DMS79 treated with DMSO at 0.1 percent for 48 hours (cell line): ENCODE results near the gene CHMP4B.
"Not testable (repeated sequence)": the region's sequence is repeated elsewhere in the genome, so short reads cannot be mapped to it uniquely, and the experiment has no call there.

Experiments
- DNase-seq: peaks from one replicate; lab custom pipeline; 2025; lab: John Stamatoyannopoulos, UW

The CHMP4B gene

GRCh38 chr20:33789858-33790182, 21.3 kb upstream of the CHMP4B start:
- no peak for DNase-seq

- peak; percentile 24 for DNase-seq
These were observed 20.6 kb upstream of the CHMP4B start for GRCh38 chr20:33790566-33790965.

GRCh38 chr20:33791021-33791420, 20.1 kb upstream of the CHMP4B start:
- DNase-seq, result no peak

GRCh38 chr20:33791540-33791939, 19.6 kb upstream of the CHMP4B start:
- no peak for DNase-seq

GRCh38 chr20:33791959-33792597, 19.1 kb upstream of the CHMP4B start:
- DNase-seq, result no peak

GRCh38 chr20:33792598-33792989, 18.6 kb upstream of the CHMP4B start:
- not testable (repeated sequence) for DNase-seq

- DNase-seq, result no peak
These were observed 17.9 kb upstream of the CHMP4B start for GRCh38 chr20:33793011-33793931.

GRCh38 chr20:33796263-33796906, 14.8 kb upstream of the CHMP4B start:
- DNase-seq, result peak; percentile 84

GRCh38 chr20:33796907-33797544, 14.1 kb upstream of the CHMP4B start:
- no peak for DNase-seq

GRCh38 chr20:33798444-33798843, 12.7 kb upstream of the CHMP4B start:
- no peak for DNase-seq

GRCh38 chr20:33803921-33804337, 7.2 kb upstream of the CHMP4B start:
- no peak for DNase-seq

- no peak for DNase-seq
These were observed 2.8 kb upstream of the CHMP4B start for GRCh38 chr20:33808388-33808787.

GRCh38 chr20:33810259-33810658, 889 bp upstream of the CHMP4B start:
- DNase-seq, result no peak

- no peak for DNase-seq
These were observed 616 bp downstream of the CHMP4B start for GRCh38 chr20:33811776-33812151.

- no peak for DNase-seq
These were observed 1.2 kb downstream of the CHMP4B start for GRCh38 chr20:33812152-33812849.

GRCh38 chr20:33812908-33813462, 1.8 kb downstream of the CHMP4B start:
- DNase-seq, result no peak

- DNase-seq, result no peak
These were observed 3.1 kb downstream of the CHMP4B start for GRCh38 chr20:33814238-33814712.

GRCh38 chr20:33815671-33816070, 4.5 kb downstream of the CHMP4B start:
- no peak for DNase-seq

- DNase-seq, result no peak
These were observed 5.0 kb downstream of the CHMP4B start for GRCh38 chr20:33816191-33816590.

- DNase-seq, result no peak
These were observed 6.3 kb downstream of the CHMP4B start for GRCh38 chr20:33817411-33817810.

GRCh38 chr20:33819456-33819855, 8.3 kb downstream of the CHMP4B start:
- DNase-seq, result no peak
